CD4-positive, CD25-positive, alpha-beta regulatory T cell (primary cell): ENCODE data around the gene NXPH1. TPM values are rescaled to one million over a fixed set of nuclear protein-coding genes. Genes with fewer than 3 reads are reported as not detected.

ENCODE experiments used
- ATAC-seq, 2 donors: fragments of 150-1000 bp; cut with Tn5 transposase; one replicate each; pipeline ENCODE4 v1.10.0; 2021; ENCODE audit warnings: low read depth in 2 of 2, moderate number of reproducible peaks in 2 of 2, moderate library complexity in 1 of 2
- DNase-seq, 3 donors: peaks; one replicate each; pipeline versions ENCODE4 v3.0.0 to v3.0.0-alpha.2; 2012 to 2022; ENCODE audit warnings: mixed read lengths in 1 of 3
- H3K27ac ChIP-seq: one replicate; pipeline ENCODE4 v1.7.0; 2013; ENCODE audit warnings: mild to moderate bottlenecking, low read length; ENCODE audit not compliant: insufficient read depth, poor library complexity, severe bottlenecking
- H3K27me3 ChIP-seq: one replicate; pipeline ENCODE4 v1.7.0; 2013; ENCODE audit warnings: low read length; ENCODE audit not compliant: control insufficient read depth, insufficient read depth
- H3K36me3 ChIP-seq: one replicate; pipeline ENCODE4 v1.7.0; 2013; ENCODE audit warnings: mild to moderate bottlenecking, low read length, moderate library complexity; ENCODE audit not compliant: control insufficient read depth, insufficient read depth
- H3K4me1 ChIP-seq: 2 replicates; pipeline ENCODE4 v1.7.0; 2013; ENCODE audit warnings: mild to moderate bottlenecking, low read length; ENCODE audit not compliant: insufficient read depth, control insufficient read depth, poor library complexity, severe bottlenecking
- H3K4me3 ChIP-seq: one replicate; pipeline ENCODE4 v1.7.0; 2013; ENCODE audit warnings: low read depth, mild to moderate bottlenecking, low read length, moderate library complexity
- H3K9me3 ChIP-seq, 2 experiments: 1 replicate in 1 of 2; 2 replicates in 1 of 2; pipeline ENCODE4 v1.7.0; 2013; ENCODE audit warnings: low read length in 2 of 2, mild to moderate bottlenecking in 1 of 2, moderate library complexity in 1 of 2; ENCODE audit not compliant: control insufficient read depth in 2 of 2
- H3K27ac Mint-ChIP-seq, 3 donors: one replicate each; pipeline ENCODE4 v1.8.0; 2020 to 2022; ENCODE audit warnings: mild to moderate bottlenecking in 3 of 3, mixed read lengths in 3 of 3, moderate library complexity in 2 of 3
- H3K27me3 Mint-ChIP-seq: one replicate; pipeline ENCODE4 v1.8.0; 2022; ENCODE audit warnings: mild to moderate bottlenecking, mixed read lengths
- H3K36me3 Mint-ChIP-seq: one replicate; pipeline ENCODE4 v1.8.0; 2020; ENCODE audit warnings: mixed read lengths
- H3K4me1 Mint-ChIP-seq, 4 donors: one replicate each; pipeline ENCODE4 v1.8.0; 2020 to 2022; ENCODE audit warnings: mixed read lengths in 4 of 4, mild to moderate bottlenecking in 1 of 4
- H3K4me3 Mint-ChIP-seq, 4 donors: one replicate each; pipeline ENCODE4 v1.8.0; 2020 to 2022; ENCODE audit warnings: mild to moderate bottlenecking in 4 of 4, mixed read lengths in 4 of 4, moderate library complexity in 3 of 4
- H3K9me3 Mint-ChIP-seq, 7 donors: one replicate each; pipeline ENCODE4 v1.8.0; 2020 to 2022; ENCODE audit warnings: mixed read lengths in 7 of 7, mild to moderate bottlenecking in 3 of 7, moderate library complexity in 2 of 7
- polyA plus RNA-seq, 4 donors: library from polyadenylated mRNA; unstranded; fragments of 300-500 nt; fragmentation: Illumina TruSeq; gene quantifications; one replicate each; pipeline ENCODE4 v1.2.3, GENCODE V29; 2021
- total RNA-seq: library from RNA; stranded (reverse); gene quantifications from one replicate; pipeline ENCODE4 v1.2.3, GENCODE V29; 2022

NXPH1 gene
- total and polyA plus RNA-seq, 5 donors from 2014 or later, result not detected

GRCh38 chr7:8590225-8590624 lies 156.8 kb downstream of the NXPH1 start:
- Histone ChIP-seq H3K4me1 (no peaks in the 10 kb centered on the region), H3K27ac (no peak overlapping the region), H3K9me3 (no peaks in the 10 kb centered on the region), H3K4me3 (no peak overlapping the region), H3K36me3 (no peaks in the 10 kb centered on the region), H3K27me3 (no peaks in the 10 kb centered on the region)
- Mint-ChIP-seq H3K27ac (no peak overlapping the region), H3K36me3 (no peaks in the 10 kb centered on the region), H3K9me3 (peaks cover 0 to 8% (median 2%) of the 10 kb centered on the region in 7 donors), H3K4me1 (no peaks in the 10 kb centered on the region), H3K27me3 (no peaks in the 10 kb centered on the region), H3K4me3 (no peak overlapping the region)
- DNase-seq, result no peak
- ATAC-seq, result no peak

- Histone ChIP-seq H3K36me3 (no peaks in the 10 kb centered on the region), H3K4me1 (no peaks in the 10 kb centered on the region), H3K4me3 (no peak overlapping the region), H3K9me3 (no peaks in the 10 kb centered on the region), H3K27me3 (no peaks in the 10 kb centered on the region), H3K27ac (no peak overlapping the region)
- no peak for ATAC-seq
- Mint-ChIP-seq H3K4me1 (no peaks in the 10 kb centered on the region), H3K4me3 (no peak overlapping the region), H3K9me3 (peaks cover 0 to 8% (median 2%) of the 10 kb centered on the region in 7 donors), H3K27ac (no peak overlapping the region), H3K27me3 (no peaks in the 10 kb centered on the region), H3K36me3 (no peaks in the 10 kb centered on the region)
- no peak for DNase-seq
Observed at GRCh38 chr7:8590791-8591190, 157.4 kb downstream of the NXPH1 start.

GRCh38 chr7:8591289-8591688 lies 157.9 kb downstream of the NXPH1 start:
- Histone ChIP-seq H3K36me3 (no peaks in the 10 kb centered on the region), H3K27ac (no peak overlapping the region), H3K4me1 (no peaks in the 10 kb centered on the region), H3K27me3 (no peaks in the 10 kb centered on the region), H3K9me3 (no peaks in the 10 kb centered on the region), H3K4me3 (no peak overlapping the region)
- no peak for ATAC-seq
- H3K27ac Mint-ChIP-seq, result no peak overlapping the region
- H3K4me1 Mint-ChIP-seq, result no peaks in the 10 kb centered on the region
- H3K36me3 Mint-ChIP-seq, result no peaks in the 10 kb centered on the region
- peaks cover 0 to 4% (median 2%) of the 10 kb centered on the region in 7 donors for H3K9me3 Mint-ChIP-seq
- no peaks in the 10 kb centered on the region for H3K27me3 Mint-ChIP-seq
- DNase-seq, result no peak
- H3K4me3 Mint-ChIP-seq, result no peak overlapping the region

GRCh38 chr7:8592167-8592566 lies 158.8 kb downstream of the NXPH1 start:
- ATAC-seq (no peak), DNase-seq (no peak)
- Histone ChIP-seq H3K27me3 (no peaks in the 10 kb centered on the region), H3K4me1 (no peaks in the 10 kb centered on the region), H3K4me3 (no peak overlapping the region), H3K27ac (no peak overlapping the region), H3K9me3 (no peaks in the 10 kb centered on the region), H3K36me3 (no peaks in the 10 kb centered on the region)
- H3K27me3 Mint-ChIP-seq, result no peaks in the 10 kb centered on the region
- H3K9me3 Mint-ChIP-seq, result peaks cover 0 to 4% (median 0%) of the 10 kb centered on the region in 7 donors
- H3K36me3 Mint-ChIP-seq, result no peaks in the 10 kb centered on the region
- no peaks in the 10 kb centered on the region for H3K4me1 Mint-ChIP-seq
- H3K27ac Mint-ChIP-seq, result no peak overlapping the region
- no peak overlapping the region for H3K4me3 Mint-ChIP-seq

GRCh38 chr7:8594115-8594514 lies 160.7 kb downstream of the NXPH1 start:
- Histone ChIP-seq H3K9me3 (no peaks in the 10 kb centered on the region), H3K4me1 (no peaks in the 10 kb centered on the region), H3K36me3 (no peaks in the 10 kb centered on the region), H3K4me3 (no peak overlapping the region), H3K27ac (no peak overlapping the region), H3K27me3 (no peaks in the 10 kb centered on the region)
- no peak for DNase-seq
- no peak for ATAC-seq
- H3K4me1 Mint-ChIP-seq, result no peaks in the 10 kb centered on the region
- H3K9me3 Mint-ChIP-seq, result peaks cover 0 to 4% (median 1%) of the 10 kb centered on the region in 7 donors
- H3K27ac Mint-ChIP-seq, result no peak overlapping the region
- H3K4me3 Mint-ChIP-seq, result no peak overlapping the region
- H3K27me3 Mint-ChIP-seq, result no peaks in the 10 kb centered on the region
- no peaks in the 10 kb centered on the region for H3K36me3 Mint-ChIP-seq

GRCh38 chr7:8597565-8597964 lies 164.2 kb downstream of the NXPH1 start:
- Histone ChIP-seq H3K27ac (no peak overlapping the region), H3K4me1 (no peaks in the 10 kb centered on the region), H3K36me3 (no peaks in the 10 kb centered on the region), H3K4me3 (no peak overlapping the region), H3K27me3 (no peaks in the 10 kb centered on the region), H3K9me3 (no peaks in the 10 kb centered on the region)
- Mint-ChIP-seq H3K9me3 (peaks cover 0 to 4% (median 1%) of the 10 kb centered on the region in 7 donors), H3K4me1 (no peaks in the 10 kb centered on the region), H3K27ac (no peak overlapping the region), H3K36me3 (no peaks in the 10 kb centered on the region), H3K27me3 (no peaks in the 10 kb centered on the region), H3K4me3 (no peak overlapping the region)
- no peak for DNase-seq
- no peak for ATAC-seq

GRCh38 chr7:8601121-8601520 lies 167.7 kb downstream of the NXPH1 start:
- no peak for DNase-seq
- Mint-ChIP-seq H3K9me3 (peaks cover 0 to 4% (median 1%) of the 10 kb centered on the region in 7 donors), H3K4me1 (no peaks in the 10 kb centered on the region), H3K4me3 (no peak overlapping the region), H3K36me3 (no peaks in the 10 kb centered on the region), H3K27me3 (no peaks in the 10 kb centered on the region), H3K27ac (no peak overlapping the region)
- Histone ChIP-seq H3K36me3 (no peaks in the 10 kb centered on the region), H3K4me3 (no peak overlapping the region), H3K9me3 (no peaks in the 10 kb centered on the region), H3K27ac (no peak overlapping the region), H3K4me1 (no peaks in the 10 kb centered on the region), H3K27me3 (no peaks in the 10 kb centered on the region)
- ATAC-seq, result no peak

- Histone ChIP-seq H3K36me3 (no peaks in the 10 kb centered on the region), H3K4me1 (no peaks in the 10 kb centered on the region), H3K27ac (no peak overlapping the region), H3K27me3 (no peaks in the 10 kb centered on the region), H3K4me3 (no peak overlapping the region), H3K9me3 (no peaks in the 10 kb centered on the region)
- Mint-ChIP-seq H3K4me1 (no peaks in the 10 kb centered on the region), H3K27me3 (no peaks in the 10 kb centered on the region), H3K27ac (no peak overlapping the region), H3K9me3 (peaks cover 0 to 2% (median 0%) of the 10 kb centered on the region in 7 donors), H3K36me3 (no peaks in the 10 kb centered on the region), H3K4me3 (no peak overlapping the region)
- DNase-seq, result no peak
- ATAC-seq, result no peak
Observed at GRCh38 chr7:8605221-8605620, 171.8 kb downstream of the NXPH1 start.
